Measurements from ENCODE around the gene SLC25A51.
A peak's percentile ranks its signal among the peaks of the same experiment; 100 is the strongest.

Gene SLC25A51

GRCh38 chr9:37859043-37859442, 44.9 kb downstream of the SLC25A51 start:
- TF ChIP-seq CTCF (IDR thresholded peaks at IDR 0.05; ENCODE audit: insufficient read depth, low read length, missing control alignments): peak; percentile 6
- no peak for DNase-seq (ENCODE audit: low read depth, low spot score)
- ChIA-PET CTCF (interaction anchor here (1.1 to 3.0 kb wide), 6 partner anchors 12 to 573 kb away, joined by 3 to 15 read pairs (median 4); no protein-coding TSS in a partner anchor), POLR2A (no interaction called here)
- no peak overlapping the region for H3K4me3 ChIP-seq (ENCODE audit: low read depth, low read length)

GRCh38 chr9:37856551-37856950, 47.4 kb downstream of the SLC25A51 start:
- no peak overlapping the region for H3K4me3 ChIP-seq (ENCODE audit: low read depth, low read length)
- ChIA-PET CTCF (no interaction called here), POLR2A (no interaction called here)
- TF ChIP-seq CTCF (IDR thresholded peaks at IDR 0.05; ENCODE audit: insufficient read depth, low read length, missing control alignments): no peak
- DNase-seq (ENCODE audit: low read depth, low spot score): no peak

DNA sequence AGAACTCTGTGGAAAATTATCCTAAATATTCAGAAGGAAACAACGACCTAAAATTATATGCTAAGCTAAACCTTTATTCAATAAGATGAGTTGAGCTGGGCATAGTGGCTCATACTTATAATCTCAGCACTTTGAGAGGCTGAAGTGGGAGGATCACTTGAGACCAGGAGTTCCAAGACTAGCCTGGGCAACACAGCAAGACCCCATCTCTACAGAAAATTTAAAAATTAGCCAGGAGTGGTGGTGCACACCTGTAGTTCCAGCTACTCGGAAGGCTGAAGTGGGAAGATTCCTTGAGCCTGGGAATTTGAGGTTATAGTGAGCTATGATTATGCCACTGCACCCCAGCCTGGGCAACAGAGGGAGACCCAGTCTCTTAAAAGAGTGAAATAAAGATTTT, 51.7 kb downstream of the SLC25A51 start:
- no peak overlapping the region for H3K4me3 ChIP-seq (ENCODE audit: low read depth, low read length)
- no peak for TF ChIP-seq CTCF (IDR thresholded peaks at IDR 0.05; ENCODE audit: insufficient read depth, low read length, missing control alignments)
- CTCF ChIA-PET: interaction anchor here (0.5 to 1.6 kb wide), 5 partner anchors 106 to 549 kb away, joined by 3 read pairs; no protein-coding TSS in a partner anchor
- DNase-seq (ENCODE audit: low read depth, low spot score): no peak
- POLR2A ChIA-PET: no interaction called here

- POLR2A ChIA-PET: interaction anchor here (0.6 to 0.9 kb wide), 2 partner anchors 15 to 39 kb away, joined by 4 to 5 read pairs; no protein-coding TSS in a partner anchor
- H3K4me3 ChIP-seq (ENCODE audit: low read depth, low read length): no peak overlapping the region
- no peak for TF ChIP-seq CTCF (IDR thresholded peaks at IDR 0.05; ENCODE audit: insufficient read depth, low read length, missing control alignments)
- CTCF ChIA-PET: interaction anchor here (0.7 to 1.7 kb wide), 3 partner anchors 10 to 322 kb away, joined by 3 to 6 read pairs (median 5); no protein-coding TSS in a partner anchor
- peak; percentile 26 for DNase-seq (ENCODE audit: low read depth, low spot score)
These were observed 63.2 kb downstream of the SLC25A51 start for GRCh38 chr9:37840560-37841194.

DNA sequence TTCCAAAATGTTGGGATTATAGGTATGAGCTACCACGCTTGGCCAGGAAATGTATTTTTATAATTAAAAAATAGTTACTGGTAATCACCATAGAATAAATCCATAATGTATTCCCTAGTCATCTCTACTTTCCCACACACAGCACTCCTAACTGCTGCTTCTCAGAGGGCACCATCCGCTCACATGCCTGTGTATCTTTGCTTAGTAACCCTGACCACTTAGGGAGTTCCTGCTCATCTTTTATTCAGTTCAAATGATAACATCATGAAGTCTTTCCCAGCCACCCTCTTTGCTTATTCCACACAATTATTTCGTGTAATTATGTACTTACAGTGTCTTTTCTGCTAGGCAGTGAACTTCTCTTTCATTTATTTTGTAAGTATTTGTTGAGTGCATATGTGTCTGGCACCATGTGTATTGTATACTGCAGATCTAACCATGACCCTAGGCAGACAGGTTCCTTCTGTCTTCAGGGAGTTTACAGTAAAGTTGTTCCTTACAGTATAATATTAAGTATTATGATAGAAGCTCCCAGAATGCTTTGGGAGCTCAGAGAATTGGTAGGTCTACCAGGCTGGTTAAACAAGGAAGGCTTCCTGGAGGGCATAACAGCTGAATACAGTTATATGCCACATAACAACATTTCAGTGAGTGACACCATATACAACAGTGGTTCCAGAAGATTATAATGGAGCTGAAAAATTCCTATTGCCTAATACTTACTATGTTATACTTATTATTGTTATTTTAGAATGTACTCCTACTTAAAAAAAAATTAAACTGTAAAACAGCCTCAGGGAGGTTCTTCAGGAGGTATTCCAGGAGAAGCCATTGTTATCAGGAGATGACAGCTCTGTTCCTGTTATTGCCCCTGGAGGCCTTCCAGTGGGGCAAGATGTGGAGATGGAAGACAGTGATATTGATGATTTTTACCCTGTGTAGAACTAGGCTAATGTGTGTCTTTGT, 64.1 kb downstream of the SLC25A51 start:
- no peak overlapping the region for H3K4me3 ChIP-seq (ENCODE audit: low read depth, low read length)
- ChIA-PET CTCF (interaction anchor here (0.7 to 1.7 kb wide), 3 partner anchors 9 to 321 kb away, joined by 3 to 6 read pairs (median 5); no protein-coding TSS in a partner anchor), POLR2A (interaction anchor here (0.9 kb wide), 1 partner anchor 14 kb away, joined by 4 read pairs; no protein-coding TSS in a partner anchor)
- no peak for DNase-seq (ENCODE audit: low read depth, low spot score)
- TF ChIP-seq CTCF (IDR thresholded peaks at IDR 0.05; ENCODE audit: insufficient read depth, low read length, missing control alignments): no peak
